ENCODE measurements around the gene UBAP1. TPM values are rescaled to one million over a fixed set of nuclear protein-coding genes. Genes with fewer than 3 reads are reported as not detected.
"Not testable (repeated sequence)": the region's sequence is repeated elsewhere in the genome, so short reads cannot be mapped to it uniquely, and the experiment has no call there.

UBAP1 gene
- total RNA-seq, 1 donor = 40.9 TPM

DNA sequence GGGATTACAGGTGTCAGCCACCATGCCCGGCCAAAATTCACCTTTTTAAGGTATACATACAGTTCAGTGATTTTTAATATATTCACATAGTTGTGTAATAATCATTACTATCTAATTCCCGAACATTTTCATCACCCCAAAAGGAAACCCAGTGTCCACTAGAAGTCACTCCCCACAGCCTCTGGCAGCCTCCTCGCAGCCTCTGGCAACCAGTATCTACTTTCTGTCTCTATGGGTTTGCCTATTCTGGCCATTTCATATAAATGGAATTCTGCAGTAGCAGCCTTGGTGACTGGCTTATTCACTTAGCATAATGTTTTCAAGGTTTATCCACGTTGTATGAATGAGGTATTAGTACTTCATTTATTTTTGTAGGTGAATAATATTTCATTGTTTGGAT is 59.0 kb downstream of the UBAP1 start:
- Histone ChIP-seq H3K4me1 (ENCODE audit: insufficient read depth, low read length) (no peaks in the 10 kb centered on the region), H3K27me3 (ENCODE audit: insufficient read depth, low read length) (no peaks in the 10 kb centered on the region), H3K4me3 (ENCODE audit: insufficient read depth, low read length) (no peak overlapping the region), H4K20me1 (ENCODE audit: insufficient read depth, low read length) (peaks cover 21% of the 10 kb centered on the region), H3K79me2 (ENCODE audit: insufficient read depth, low read length) (peaks cover 57% of the 10 kb centered on the region), H3K36me3 (ENCODE audit: insufficient read depth, low read length) (peaks cover 39% of the 10 kb centered on the region), H3K27ac (ENCODE audit: low read depth, low read length) (no peak overlapping the region), H2AFZ (ENCODE audit: low read length) (no peak overlapping the region), H3K4me2 (ENCODE audit: insufficient read depth, low read length) (no peak overlapping the region), H3K9me3 (ENCODE audit: low read depth, low read length) (no peaks in the 10 kb centered on the region)
- DNase-seq (ENCODE audit: insufficient read length, low spot score, missing footprints) = no peak
- no peak for TF ChIP-seq CTCF (IDR thresholded peaks at IDR 0.05; ENCODE audit: extremely low read depth, low read depth, low read length)

DNA sequence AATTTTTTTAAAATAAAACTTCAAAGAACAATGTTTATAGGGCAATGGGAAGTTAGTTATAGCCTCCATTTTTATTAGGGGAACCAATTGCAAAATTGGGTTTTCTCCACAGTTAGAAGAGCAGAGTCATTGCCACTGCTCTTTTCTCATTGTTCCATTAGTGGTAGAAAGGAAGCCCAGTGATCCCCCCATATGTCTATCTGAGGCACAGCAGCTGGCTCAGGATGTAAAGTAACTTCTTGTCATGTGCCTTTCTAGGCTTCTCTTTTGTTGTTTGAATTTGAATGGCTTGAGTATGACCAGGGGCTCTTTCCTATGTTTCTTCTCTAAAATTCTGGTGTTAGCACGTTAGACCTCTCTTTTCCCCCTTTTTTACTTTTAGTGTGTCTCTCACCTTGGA is 61.2 kb downstream of the UBAP1 start:
- Histone ChIP-seq H3K36me3 (ENCODE audit: insufficient read depth, low read length) (peaks cover 35% of the 10 kb centered on the region), H2AFZ (ENCODE audit: low read length) (no peak overlapping the region), H3K27ac (ENCODE audit: low read depth, low read length) (no peak overlapping the region), H3K4me1 (ENCODE audit: insufficient read depth, low read length) (no peaks in the 10 kb centered on the region), H3K4me3 (ENCODE audit: insufficient read depth, low read length) (no peak overlapping the region), H3K4me2 (ENCODE audit: insufficient read depth, low read length) (no peak overlapping the region), H3K9me3 (ENCODE audit: low read depth, low read length) (no peaks in the 10 kb centered on the region), H3K79me2 (ENCODE audit: insufficient read depth, low read length) (peaks cover 61% of the 10 kb centered on the region), H4K20me1 (ENCODE audit: insufficient read depth, low read length) (peaks cover 15% of the 10 kb centered on the region), H3K27me3 (ENCODE audit: insufficient read depth, low read length) (no peaks in the 10 kb centered on the region)
- TF ChIP-seq CTCF (IDR thresholded peaks at IDR 0.05; ENCODE audit: extremely low read depth, low read depth, low read length) = no peak
- DNase-seq (ENCODE audit: insufficient read length, low spot score, missing footprints) = no peak

DNA sequence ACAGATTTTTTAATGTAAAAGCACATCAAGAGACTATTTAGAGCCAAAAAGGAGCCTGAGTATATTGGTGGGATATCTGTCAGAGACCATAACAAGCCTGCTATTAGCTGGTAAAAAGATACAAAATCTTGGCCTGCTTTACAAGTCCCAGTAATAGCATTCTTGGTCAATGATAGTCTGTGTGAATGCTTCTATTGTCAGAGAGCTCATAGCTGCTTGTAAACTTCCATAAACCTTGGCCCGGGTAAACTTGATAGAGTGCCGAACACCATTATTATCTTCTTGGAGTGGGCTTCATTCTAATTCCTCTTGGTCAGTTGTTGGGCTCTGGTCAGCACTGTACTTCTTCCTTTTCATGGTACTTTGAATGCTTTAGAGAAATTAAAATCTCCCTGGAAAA is 64.0 kb downstream of the UBAP1 start:
- no peaks in the 10 kb centered on the region for H3K27me3 ChIP-seq (ENCODE audit: insufficient read depth, low read length)
- H3K4me1 ChIP-seq (ENCODE audit: insufficient read depth, low read length) = no peaks in the 10 kb centered on the region
- H3K4me3 ChIP-seq (ENCODE audit: insufficient read depth, low read length) = no peak overlapping the region
- no peaks in the 10 kb centered on the region for H3K9me3 ChIP-seq (ENCODE audit: low read depth, low read length)
- no peak overlapping the region for H3K27ac ChIP-seq (ENCODE audit: low read depth, low read length)
- no peak for TF ChIP-seq CTCF (IDR thresholded peaks at IDR 0.05; ENCODE audit: extremely low read depth, low read depth, low read length)
- H4K20me1 ChIP-seq (ENCODE audit: insufficient read depth, low read length) = peaks cover 17% of the 10 kb centered on the region
- H3K36me3 ChIP-seq (ENCODE audit: insufficient read depth, low read length) = peaks cover 37% of the 10 kb centered on the region
- no peak overlapping the region for H2AFZ ChIP-seq (ENCODE audit: low read length)
- peaks cover 67% of the 10 kb centered on the region for H3K79me2 ChIP-seq (ENCODE audit: insufficient read depth, low read length)
- no peak overlapping the region for H3K4me2 ChIP-seq (ENCODE audit: insufficient read depth, low read length)
- no peak for DNase-seq (ENCODE audit: insufficient read length, low spot score, missing footprints)

DNA sequence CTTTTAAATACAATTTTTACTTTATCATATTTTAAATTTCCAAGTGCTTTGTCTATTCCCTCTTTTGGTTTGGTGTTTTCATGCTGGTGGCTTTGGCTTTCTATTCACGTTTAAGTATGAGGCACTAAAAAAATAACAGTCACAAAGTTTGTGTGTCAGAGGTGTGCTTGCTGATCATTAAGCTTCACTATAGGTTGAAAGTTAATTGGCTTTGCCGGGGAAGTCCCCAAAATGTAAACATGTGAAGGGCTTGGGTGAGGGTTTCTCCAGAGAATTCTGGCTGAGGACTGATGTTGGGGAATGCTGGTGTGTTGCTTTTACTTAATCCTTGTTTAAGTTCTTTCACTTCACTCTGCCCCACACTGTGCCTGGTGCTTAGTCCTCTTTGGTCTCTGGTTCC is 66.4 kb downstream of the UBAP1 start:
- H2AFZ ChIP-seq (ENCODE audit: low read length); H3K4me2 ChIP-seq (ENCODE audit: insufficient read depth, low read length); H3K27me3 ChIP-seq (ENCODE audit: insufficient read depth, low read length); H3K27ac ChIP-seq (ENCODE audit: low read depth, low read length); H3K4me1 ChIP-seq (ENCODE audit: insufficient read depth, low read length); H3K4me3 ChIP-seq (ENCODE audit: insufficient read depth, low read length); H3K9me3 ChIP-seq (ENCODE audit: low read depth, low read length); DNase-seq (ENCODE audit: insufficient read length, low spot score, missing footprints): not testable (repeated sequence)
- H3K36me3 ChIP-seq (ENCODE audit: insufficient read depth, low read length) = peaks cover 36% of the 10 kb centered on the region
- peaks cover 27% of the 10 kb centered on the region for H4K20me1 ChIP-seq (ENCODE audit: insufficient read depth, low read length)
- peaks cover 61% of the 10 kb centered on the region for H3K79me2 ChIP-seq (ENCODE audit: insufficient read depth, low read length)

Measured in osteoblast (primary cell).